Measurements from ENCODE around the gene CHD3. TPM values are rescaled to one million over a fixed set of nuclear protein-coding genes. Genes with fewer than 3 reads are reported as not detected.

The CHD3 gene
- polyA plus RNA-seq, 1 of the 3 experiments (the other 2 are of a cell fraction), result 56.2 TPM

DNA sequence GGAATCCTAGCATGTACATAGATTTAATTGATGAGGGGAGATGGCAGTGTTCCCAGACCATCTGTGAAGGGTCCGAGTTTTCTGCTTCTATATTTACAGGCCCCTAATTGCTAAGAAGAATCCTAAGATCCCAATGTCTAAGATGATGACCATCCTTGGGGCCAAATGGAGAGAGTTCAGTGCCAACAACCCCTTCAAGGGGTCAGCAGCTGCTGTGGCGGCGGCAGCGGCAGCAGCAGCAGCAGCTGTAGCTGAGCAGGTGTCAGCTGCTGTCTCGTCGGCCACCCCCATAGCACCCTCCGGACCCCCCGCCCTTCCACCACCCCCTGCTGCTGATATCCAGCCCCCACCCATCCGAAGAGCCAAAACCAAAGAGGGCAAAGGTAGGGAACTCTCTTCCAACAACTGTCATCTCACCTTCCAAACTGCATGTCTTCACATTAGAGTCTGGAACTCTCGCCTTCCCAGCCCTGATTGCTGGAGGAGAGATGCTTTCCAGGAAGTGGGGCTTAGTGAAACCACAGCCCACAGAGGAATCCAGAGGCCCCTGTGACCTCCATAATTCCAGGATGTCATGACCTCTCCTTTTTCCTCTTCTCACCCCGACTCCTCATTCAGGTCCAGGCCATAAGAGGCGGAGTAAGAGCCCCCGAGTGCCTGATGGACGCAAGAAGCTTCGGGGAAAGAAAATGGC is 4.7 kb downstream of the CHD3 start:
- Histone ChIP-seq H3F3A (replicated peaks; ENCODE audit: insufficient read depth) (peaks cover 5% of the 10 kb centered on the region), H3K4me1 (ENCODE audit: control insufficient read depth in 1 of 2, insufficient read depth in 2 of 2, low read depth in 1 of 2, low read length in 1 of 2) (peaks cover 15 to 18% of the 10 kb centered on the region in 2 experiments), H3K4me2 (no peak overlapping the region), H4K20me1 (ENCODE audit: insufficient read depth) (peaks cover 3% of the 10 kb centered on the region; the same call in 1 of the 2 replicates), H3K9ac (no peak overlapping the region), H3K27ac (ENCODE audit: low read depth in 2 of 2, low read length in 1 of 2) (no peak overlapping the region), H2AFZ (ENCODE audit: low read depth) (no peak overlapping the region), H3K79me2 (ENCODE audit: insufficient read depth) (peaks cover 22% of the 10 kb centered on the region), H3K9me2 (no peaks in the 10 kb centered on the region), H3K9me3 (no peaks in the 10 kb centered on the region), H3K36me3 (replicated peaks in 1 of 2; ENCODE audit: control insufficient read depth in 1 of 2, insufficient read depth in 2 of 2, low read length in 1 of 2) (peaks cover 55 to 72% of the 10 kb centered on the region in 2 experiments), H3K27me3 (ENCODE audit: insufficient read depth) (no peaks in the 10 kb centered on the region), H3K4me3 (ENCODE audit: low read depth in 2 of 2, low read length in 1 of 2) (no peak overlapping the region)
- no peak for DNase-seq
- CTCF ChIA-PET, result interaction anchor here (1.0 to 3.5 kb wide), 2 partner anchors 28 to 31 kb away, joined by 3 to 13 read pairs; no protein-coding TSS in a partner anchor
- TF ChIP-seq JUND (IDR thresholded peaks at IDR 0.05) (no peak), YY1 (IDR thresholded peaks at IDR 0.05; ENCODE audit: low read depth) (no peak), GABPA (IDR thresholded peaks at IDR 0.05; ENCODE audit: low read depth) (no peak), SMC3 (IDR thresholded peaks at IDR 0.05; ENCODE audit: low read depth, low read length) (no peak), MEF2A (IDR thresholded peaks at IDR 0.05; ENCODE audit: borderline replicate concordance, low read depth) (no peak), FOXJ3 (CRISPR knock-in tag; IDR thresholded peaks at IDR 0.05) (no peak), MAX (IDR thresholded peaks at IDR 0.05; ENCODE audit: low read depth) (no peak), RFX5 (IDR thresholded peaks at IDR 0.05; ENCODE audit: low read length) (no peak), TEAD4 (IDR thresholded peaks at IDR 0.05; ENCODE audit: borderline replicate concordance, insufficient read depth) (no peak), TCF12 (IDR thresholded peaks at IDR 0.05) (no peak), EP300 (IDR thresholded peaks at IDR 0.05; ENCODE audit: borderline replicate concordance in 1 of 2, low read depth in 1 of 2, low read length in 1 of 2) (no peak), CTCF (IDR thresholded peaks at IDR 0.05) (no peak), FOSL2 (IDR thresholded peaks at IDR 0.05; ENCODE audit: borderline replicate concordance, low read depth) (no peak), RCOR1 (IDR thresholded peaks at IDR 0.05; ENCODE audit: low read length) (no peak)
- TF ChIP-seq, protein P1, sequence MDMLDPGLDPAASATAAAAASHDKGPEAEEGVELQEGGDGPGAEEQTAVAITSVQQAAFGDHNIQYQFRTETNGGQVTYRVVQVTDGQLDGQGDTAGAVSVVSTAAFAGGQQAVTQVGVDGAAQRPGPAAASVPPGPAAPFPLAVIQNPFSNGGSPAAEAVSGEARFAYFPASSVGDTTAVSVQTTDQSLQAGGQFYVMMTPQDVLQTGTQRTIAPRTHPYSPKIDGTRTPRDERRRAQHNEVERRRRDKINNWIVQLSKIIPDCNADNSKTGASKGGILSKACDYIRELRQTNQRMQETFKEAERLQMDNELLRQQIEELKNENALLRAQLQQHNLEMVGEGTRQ (IDR thresholded peaks at IDR 0.05; ENCODE audit: borderline replicate concordance, low read depth, low read length), result no peak
- TF ChIP-seq, protein P2, sequence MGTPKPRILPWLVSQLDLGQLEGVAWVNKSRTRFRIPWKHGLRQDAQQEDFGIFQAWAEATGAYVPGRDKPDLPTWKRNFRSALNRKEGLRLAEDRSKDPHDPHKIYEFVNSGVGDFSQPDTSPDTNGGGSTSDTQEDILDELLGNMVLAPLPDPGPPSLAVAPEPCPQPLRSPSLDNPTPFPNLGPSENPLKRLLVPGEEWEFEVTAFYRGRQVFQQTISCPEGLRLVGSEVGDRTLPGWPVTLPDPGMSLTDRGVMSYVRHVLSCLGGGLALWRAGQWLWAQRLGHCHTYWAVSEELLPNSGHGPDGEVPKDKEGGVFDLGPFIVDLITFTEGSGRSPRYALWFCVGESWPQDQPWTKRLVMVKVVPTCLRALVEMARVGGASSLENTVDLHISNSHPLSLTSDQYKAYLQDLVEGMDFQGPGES (IDR thresholded peaks at IDR 0.05; ENCODE audit: low read depth, low read length), result no peak
- TF ChIP-seq, protein P3, sequence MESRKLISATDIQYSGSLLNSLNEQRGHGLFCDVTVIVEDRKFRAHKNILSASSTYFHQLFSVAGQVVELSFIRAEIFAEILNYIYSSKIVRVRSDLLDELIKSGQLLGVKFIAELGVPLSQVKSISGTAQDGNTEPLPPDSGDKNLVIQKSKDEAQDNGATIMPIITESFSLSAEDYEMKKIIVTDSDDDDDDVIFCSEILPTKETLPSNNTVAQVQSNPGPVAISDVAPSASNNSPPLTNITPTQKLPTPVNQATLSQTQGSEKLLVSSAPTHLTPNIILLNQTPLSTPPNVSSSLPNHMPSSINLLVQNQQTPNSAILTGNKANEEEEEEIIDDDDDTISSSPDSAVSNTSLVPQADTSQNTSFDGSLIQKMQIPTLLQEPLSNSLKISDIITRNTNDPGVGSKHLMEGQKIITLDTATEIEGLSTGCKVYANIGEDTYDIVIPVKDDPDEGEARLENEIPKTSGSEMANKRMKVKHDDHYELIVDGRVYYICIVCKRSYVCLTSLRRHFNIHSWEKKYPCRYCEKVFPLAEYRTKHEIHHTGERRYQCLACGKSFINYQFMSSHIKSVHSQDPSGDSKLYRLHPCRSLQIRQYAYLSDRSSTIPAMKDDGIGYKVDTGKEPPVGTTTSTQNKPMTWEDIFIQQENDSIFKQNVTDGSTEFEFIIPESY (IDR thresholded peaks at IDR 0.05; ENCODE audit: borderline replicate concordance, low read depth), result no peak
- WGBS (ENCODE audit: low lambda C conversion rate), result 97% methylated on average over 12 of the region's 15 CpGs
- POLR2A ChIA-PET, result no interaction called here

All from SK-N-SH (cell line).